GM23248 (cell line): ENCODE results near the gene YKT6.

Source experiments
- EZH2 ChIP-seq: fragments of 200-600 bp; sonication (generic); IDR thresholded peaks from 2 replicates; pipeline ENCODE4 v1.6.1; 2018; ENCODE audit warnings: antibody characterized with exemption, mild to moderate bottlenecking; ENCODE audit not compliant: insufficient read depth, poor library complexity, severe bottlenecking
- EZH2phosphoT487 ChIP-seq: fragments of 200-600 bp; sonication (generic); IDR thresholded peaks from 2 replicates; pipeline ENCODE4 v1.6.1; 2018; ENCODE audit warnings: antibody characterized with exemption, moderate library complexity, mild to moderate bottlenecking, low read depth; ENCODE audit not compliant: insufficient read depth

GRCh38 chr7:44195889-44196288 is 4.9 kb upstream of the YKT6 start:
- TF ChIP-seq EZH2 (no peak), EZH2phosphoT487 (no peak)
